GM12878 (cell line): ENCODE results near the gene ESR2. TPM values are rescaled to one million over a fixed set of nuclear protein-coding genes. Genes with fewer than 3 reads are reported as not detected.
A peak's percentile ranks its signal among the peaks of the same experiment; 100 is the strongest.

Experiments used
- ATAC-seq: fragments of 200-7000 bp; cut with Tn5 transposase; 3 replicates; pipeline ENCODE4 v1.9.1; 2020; ENCODE audit warnings: mild to moderate bottlenecking, moderate library complexity
- BruUV-seq: library from RNA; stranded (reverse); fragments of 400-500 nt; replicated peaks from 2 replicates; lab custom pipeline; 2021; lab: Mats Ljungman, UMichigan
- CTCF ChIA-PET: fragments of 300-600 bp; sonication (Branson Sonifier 250); formaldehyde crosslinking; extraction: SDS; loops from one replicate; lab custom pipeline; 2021; ENCODE audit warnings: inconsistent platforms; lab: Yijun Ruan, JAX
- POLR2A ChIA-PET: fragments of 350-600 bp; formaldehyde crosslinking; extraction: SDS; loops from one replicate; lab custom pipeline; 2021; ENCODE audit warnings: inconsistent platforms; lab: Charles Lee
- RAD21 ChIA-PET: fragments of 300-600 bp; sonication (Branson Sonifier 250); formaldehyde crosslinking; loops from one replicate; lab custom pipeline; 2023; ENCODE audit warnings: antibody characterized with exemption; ENCODE audit not compliant: unreplicated experiment; lab: Charles Lee
- SMC1A ChIA-PET: fragments of 300-600 bp; sonication (Branson Sonifier 250); formaldehyde crosslinking; loops from one replicate; lab custom pipeline; 2023; ENCODE audit not compliant: unreplicated experiment, uncharacterized antibody; lab: Charles Lee
- DNase-seq: peaks from one replicate; pipeline ENCODE4 v3.0.0-alpha.2; 2011; ENCODE audit warnings: low read depth, low spot score
- FAIRE-seq: peaks from 3 replicates; lab custom pipeline; 2011; peaks lifted over from hg19 to GRCh38; lab: Jason Lieb, UNC
- H2AFZ ChIP-seq: 2 replicates; pipeline ENCODE4 v1.6.0; 2011; ENCODE audit warnings: low read depth, low read length, control low read depth; ENCODE audit not compliant: control insufficient read depth
- H3K27ac ChIP-seq: 2 replicates; pipeline ENCODE4 v1.5.1; 2011; ENCODE audit warnings: control low read depth; ENCODE audit not compliant: control insufficient read depth, insufficient read depth
- H3K27me3 ChIP-seq, 2 experiments: replicated peaks in 1 of 2; 2 replicates each; pipeline versions ENCODE4 v1.6.0 to v1.6.1; 2011; ENCODE audit warnings: low read length in 1 of 2; ENCODE audit not compliant: control insufficient read depth in 2 of 2, insufficient read depth in 2 of 2
- H3K36me3 ChIP-seq, 2 experiments: 2 replicates each; pipeline ENCODE4 v1.5.1; 2011; ENCODE audit warnings: low read length in 1 of 2; ENCODE audit not compliant: control insufficient read depth in 2 of 2, insufficient read depth in 2 of 2
- H3K4me1 ChIP-seq: 2 replicates; pipeline ENCODE4 v1.6.1; 2011; ENCODE audit warnings: mild to moderate bottlenecking, low read length, moderate library complexity, mixed read lengths; ENCODE audit not compliant: control insufficient read depth, insufficient read depth
- H3K4me2 ChIP-seq: 2 replicates; pipeline ENCODE4 v1.6.0; 2011; ENCODE audit warnings: control low read depth; ENCODE audit not compliant: control insufficient read depth, insufficient read depth
- H3K4me3 ChIP-seq: fragments of 200-600 bp; sonication (generic); 2 replicates; pipeline ENCODE4 v1.5.1; 2016
- H3K79me2 ChIP-seq: 2 replicates; pipeline ENCODE4 v1.6.0; 2011; ENCODE audit warnings: low read length; ENCODE audit not compliant: control insufficient read depth, insufficient read depth
- H3K9ac ChIP-seq: 2 replicates; pipeline ENCODE4 v1.8.0; 2011; ENCODE audit warnings: low read length, control low read depth, mixed read lengths; ENCODE audit not compliant: control insufficient read depth, insufficient read depth
- H3K9me3 ChIP-seq: replicated peaks from 3 replicates; pipeline ENCODE4 v1.5.1; 2011; ENCODE audit warnings: mild to moderate bottlenecking, low read length; ENCODE audit not compliant: control insufficient read depth, insufficient read depth
- H4K20me1 ChIP-seq: 2 replicates; pipeline ENCODE4 v1.6.0; 2011; ENCODE audit not compliant: control insufficient read depth, insufficient read depth
- ATF7 ChIP-seq: fragments of 450-650 bp; IDR thresholded peaks from 2 replicates; pipeline ENCODE4 v1.6.1; 2016; ENCODE audit warnings: low read depth, mild to moderate bottlenecking
- BCL11A ChIP-seq: IDR thresholded peaks from 2 replicates; pipeline ENCODE4 v1.6.1; 2011; ENCODE audit warnings: low read depth, low read length
- CBFB ChIP-seq: IDR thresholded peaks from 2 replicates; pipeline ENCODE4 v1.6.1; 2016; ENCODE audit warnings: antibody characterized with exemption, low read depth
- CHD1 ChIP-seq: IDR thresholded peaks from 2 replicates; pipeline ENCODE4 v1.6.1; 2012; ENCODE audit warnings: low read depth, low read length, improper control_type of control experiment
- CTCF ChIP-seq, 3 experiments: IDR thresholded peaks in 2 of 3; conservative IDR thresholded peaks in 1 of 3; 2 replicates each; pipeline ENCODE4 v1.5.1; 2011; ENCODE audit warnings: low read depth in 3 of 3, low read length in 3 of 3, mild to moderate bottlenecking in 3 of 3, control low read depth in 2 of 3, moderate library complexity in 2 of 3, inconsistent platforms in 1 of 3, mixed read lengths in 1 of 3; ENCODE audit not compliant: control insufficient read depth in 2 of 3, insufficient read depth in 1 of 3; ENCODE audit errors: extremely low read depth in 1 of 3
- ELK1 ChIP-seq: IDR thresholded peaks from 2 replicates; pipeline ENCODE4 v1.6.1; 2012; ENCODE audit warnings: low read depth, low read length, improper control_type of control experiment
- EP300 ChIP-seq, 2 experiments: fragments of 150-350 bp in 1 of 2; IDR thresholded peaks; 2 replicates each; pipeline ENCODE4 v1.6.1; 2011 to 2012; ENCODE audit warnings: low read depth in 2 of 2, low read length in 2 of 2, borderline replicate concordance in 1 of 2, improper control_type of control experiment in 1 of 2, inconsistent platforms in 1 of 2; ENCODE audit not compliant: control insufficient read depth in 1 of 2
- IKZF2 ChIP-seq, 2 experiments: fragments of 450-650 bp; IDR thresholded peaks; 2 replicates each; pipeline ENCODE4 v1.6.1; 2017; ENCODE audit warnings: mild to moderate bottlenecking in 2 of 2, moderate library complexity in 2 of 2
- MEF2B ChIP-seq: fragments of 450-650 bp; IDR thresholded peaks from 2 replicates; pipeline ENCODE4 v1.6.1; 2018; ENCODE audit warnings: mild to moderate bottlenecking, moderate library complexity; ENCODE audit not compliant: partially characterized antibody, poor library complexity, severe bottlenecking
- MTA2 ChIP-seq: fragments of 450-650 bp; IDR thresholded peaks from 2 replicates; pipeline ENCODE4 v1.6.1; 2016; ENCODE audit warnings: low read depth, mild to moderate bottlenecking, moderate library complexity
- MYB ChIP-seq: fragments of 150-350 bp; IDR thresholded peaks from 2 replicates; pipeline ENCODE4 v1.6.1; 2014; ENCODE audit warnings: mild to moderate bottlenecking, low read depth, low read length, borderline replicate concordance
- NFYA ChIP-seq: IDR thresholded peaks from 2 replicates; pipeline ENCODE4 v1.6.1; 2011; ENCODE audit warnings: low read depth, mild to moderate bottlenecking, low read length, improper control_type of control experiment, borderline replicate concordance
- PAX5 ChIP-seq: IDR thresholded peaks from 2 replicates; pipeline ENCODE4 v1.6.1; 2011; ENCODE audit warnings: low read depth, low read length, borderline replicate concordance
- PKNOX1 ChIP-seq: fragments of 450-650 bp; IDR thresholded peaks from 2 replicates; pipeline ENCODE4 v1.6.1; 2016; ENCODE audit warnings: mild to moderate bottlenecking
- RFX5 ChIP-seq: IDR thresholded peaks from 2 replicates; pipeline ENCODE4 v1.6.1; 2011; ENCODE audit warnings: low read depth, low read length, improper control_type of control experiment
- ZNF24 ChIP-seq: fragments of 450-650 bp; IDR thresholded peaks from 2 replicates; pipeline ENCODE4 v1.6.1; 2017; ENCODE audit warnings: antibody characterized with exemption, mild to moderate bottlenecking
- ZNF384 ChIP-seq: IDR thresholded peaks from 2 replicates; pipeline ENCODE4 v1.6.1; 2012; ENCODE audit warnings: low read depth, mild to moderate bottlenecking, low read length, improper control_type of control experiment, borderline replicate concordance
- WGBS: methylation state at CpG from one replicate; pipeline ENCODE4 v1.1.6; 2016; ENCODE audit warnings: low lambda C conversion rate; ENCODE audit not compliant: insufficient replicate concordance, insufficient coverage; ENCODE audit errors: missing lambda C conversion rate; 5-methylcytosine and 5-hydroxymethylcytosine counted together
- in situ Hi-C: fragments of 300-500 bp; cut with MboI; formaldehyde crosslinking; loops from 9 replicates; pipeline ENCODE4 v1.14.3; 2018; ENCODE audit warnings: mixed read lengths
- intact Hi-C: fragments of 100-400 bp; cut with micrococcal nuclease; formaldehyde crosslinking; loops from one replicate; pipeline ENCODE4 v1.14.2; 2022; ENCODE audit not compliant: unreplicated experiment
- polyA plus RNA-seq, 11 experiments: library from polyadenylated mRNA; depleted of rRNA in 4 of 11; unstranded in 6 of 11; stranded (reverse) in 5 of 11; fragments of >200 nt; fragmentation: Nextera tagmentation in 4 of 11; fragmentation: Illumina TruSeq in 1 of 11; extraction: Ambion mirVana in 4 of 11; extraction: Trizol in 1 of 11; gene quantifications; 1 replicate in 1 of 11; 2 replicates in 10 of 11; pipeline versions ENCODE4 v1.2.1 to v1.2.3, GENCODE V29; 2011 to 2016; ENCODE audit warnings: inconsistent platforms in 2 of 11, missing spikeins in 2 of 11, low read depth in 1 of 11
- total RNA-seq, 4 experiments: library from RNA; depleted of rRNA in 3 of 4; stranded (reverse); fragments of >200 nt in 3 of 4; fragmentation: Illumina TruSeq in 1 of 4; extraction: Trizol in 1 of 4; gene quantifications; 2 replicates each; pipeline versions ENCODE4 v1.2.1 to v1.2.3, GENCODE V29; 2013 to 2021

The ESR2 gene
- total and polyA plus RNA-seq, 10 of the 15 experiments (the other 5 are each of a cell fraction or from before 2014, with no cell fraction given), result 0.29 to 2.6 (median 0.81) TPM

GRCh38 chr14:64218344-64219240 lies 75.6 kb downstream of the ESR2 start:
- no TSS peak for BruUV-seq
- TF ChIP-seq PAX5 (no peak), ATF7 (peak; percentile 14; the same call in 1 of the 2 replicates), EP300 (IDR thresholded peaks at IDR 0.05; ENCODE audit: borderline replicate concordance in 1 of 2, control insufficient read depth in 1 of 2, low read depth in 2 of 2, low read length in 2 of 2) (0 out of 4 replicates have a peak, but pooled peaks of 1 of the 2 experiments have one; percentile 8), ZNF24 (0 out of 2 replicates have a peak, but pooled peaks have one; percentile 19), MYB (no peak), CTCF (IDR thresholded peaks at IDR 0.05 in 2 of 3, conservative IDR thresholded peaks at IDR 0.05 in 1 of 3; ENCODE audit: control insufficient read depth in 2 of 3, extremely low read depth in 1 of 3, insufficient read depth in 1 of 3, low read depth in 3 of 3, low read length in 3 of 3) (no peak), MTA2 (peak; percentile 23; the same call in 1 of the 2 replicates), CBFB (no peak), BCL11A (0 out of 2 replicates have a peak, but pooled peaks have one; percentile 18), IKZF2 (IDR thresholded peaks at IDR 0.05) (0 out of 4 replicates have a peak, but pooled peaks of 1 of the 2 experiments have one; percentile 8), ELK1 (no peak), NFYA (no peak), MEF2B (no peak), CHD1 (no peak), PKNOX1 (peak; percentile 43; the same call in 1 of the 2 replicates), ZNF384 (peak; percentile 65), RFX5 (no peak)

More at GRCh38 chr14:64218344-64219240, 75.6 kb downstream of the ESR2 start:
- SMC1A ChIA-PET, result interaction anchor here (0.8 to 3.6 kb wide), 10 partner anchors 9 to 75 kb away, joined by 3 to 19 read pairs (median 4); partner anchors contain the start of gene ESR2
- Histone ChIP-seq H3K9me3 (no peaks in the 10 kb centered on the region), H3K36me3 (peaks cover 8 to 35% of the 10 kb centered on the region in 2 experiments), H4K20me1 (no peaks in the 10 kb centered on the region), H2AFZ (no peak overlapping the region), H3K4me1 (peaks cover 30% of the 10 kb centered on the region), H3K27me3 (no peaks in the 10 kb centered on the region), H3K9ac (no peak overlapping the region), H3K4me2 (peak overlapping the region; percentile 61), H3K79me2 (no peaks in the 10 kb centered on the region), H3K27ac (peak overlapping the region; percentile 54), H3K4me3 (peak overlapping the region; percentile 15; the same call in 1 of the 2 replicates)
- CTCF ChIA-PET, result interaction anchor here (1.0 to 1.5 kb wide), 7 partner anchors 9 to 419 kb away, joined by 3 to 11 read pairs (median 5); partner anchors contain the start of gene ESR2
- RAD21 ChIA-PET, result interaction anchor here (0.8 to 3.9 kb wide), 6 partner anchors 10 to 77 kb away, joined by 3 to 18 read pairs (median 4); no protein-coding TSS in a partner anchor
- intact Hi-C loops (no loop called here), in situ Hi-C loops (no loop called here)
- DNase-seq, result no peak
- POLR2A ChIA-PET, result interaction anchor here (0.6 to 1.7 kb wide), 5 partner anchors 9 to 577 kb away, joined by 3 to 7 read pairs (median 4); no protein-coding TSS in a partner anchor
- 49% methylated on average over 15 of the region's 15 CpGs for WGBS
- FAIRE-seq, result peak; percentile 18
- ATAC-seq, result peak; percentile 75
